ENCODE data around the gene FSCN2.
A peak's percentile ranks its signal among the peaks of the same experiment; 100 is the strongest.

Gene FSCN2

GRCh38 chr17:81500047-81500446 lies 28.1 kb upstream of the FSCN2 start:
- DNase-seq (ENCODE audit: extremely low read depth, low read depth): no peak
- H3K4me3 ChIP-seq (replicated peaks; ENCODE audit: low read depth, low read length): no peak overlapping the region
- TF ChIP-seq CTCF (IDR thresholded peaks at IDR 0.05; ENCODE audit: low read depth, low read length, missing control alignments): no peak

DNA sequence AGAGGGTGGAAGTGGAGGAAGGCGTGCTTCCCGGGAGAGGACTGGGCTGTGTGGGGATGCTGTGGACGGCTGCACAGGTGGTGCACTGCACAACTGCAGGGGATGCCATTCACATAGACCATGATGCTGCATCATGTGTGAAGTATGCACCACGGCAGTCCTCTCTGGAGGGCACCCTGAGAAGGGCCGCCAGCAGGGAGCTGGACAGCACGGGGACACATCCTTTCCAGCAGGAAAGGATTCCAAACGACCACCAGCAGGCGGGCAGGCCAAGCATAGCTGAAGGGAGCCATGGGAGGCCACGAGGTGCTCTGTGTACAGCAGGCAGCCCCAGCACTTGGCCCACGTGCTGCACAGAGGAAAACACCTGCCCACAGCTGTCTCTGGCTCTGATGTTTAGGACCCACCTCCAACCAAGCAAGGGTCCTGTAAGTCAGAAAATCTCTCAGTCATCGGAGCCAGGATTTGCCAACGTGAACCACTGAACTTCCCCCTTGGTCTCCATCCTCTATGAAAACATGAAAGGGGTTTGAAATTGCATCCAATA lies 25.6 kb upstream of the FSCN2 start:
- no peak for DNase-seq (ENCODE audit: extremely low read depth, low read depth)
- H3K4me3 ChIP-seq (replicated peaks; ENCODE audit: low read depth, low read length): no peak overlapping the region
- TF ChIP-seq CTCF (IDR thresholded peaks at IDR 0.05; ENCODE audit: low read depth, low read length, missing control alignments): no peak

GRCh38 chr17:81503619-81504018 lies 24.6 kb upstream of the FSCN2 start:
- no peak for DNase-seq (ENCODE audit: extremely low read depth, low read depth)
- TF ChIP-seq CTCF (IDR thresholded peaks at IDR 0.05; ENCODE audit: low read depth, low read length, missing control alignments): no peak

GRCh38 chr17:81508639-81509206 lies 19.5 kb upstream of the FSCN2 start:
- no peak for TF ChIP-seq CTCF (IDR thresholded peaks at IDR 0.05; ENCODE audit: low read depth, low read length, missing control alignments)
- no peak for DNase-seq (ENCODE audit: extremely low read depth, low read depth)
- H3K4me3 ChIP-seq (replicated peaks; ENCODE audit: low read depth, low read length): peak overlapping the region; percentile 69

More at GRCh38 chr17:81503619-81504018, 24.6 kb upstream of the FSCN2 start:
- H3K4me3 ChIP-seq (replicated peaks; ENCODE audit: low read depth, low read length): no peak overlapping the region

- H3K4me3 ChIP-seq (replicated peaks; ENCODE audit: low read depth, low read length): peak overlapping the region; percentile 69
- DNase-seq (ENCODE audit: extremely low read depth, low read depth): no peak
- TF ChIP-seq CTCF (IDR thresholded peaks at IDR 0.05; ENCODE audit: low read depth, low read length, missing control alignments): no peak
These were observed 18.8 kb upstream of the FSCN2 start for GRCh38 chr17:81509207-81509971.

DNA sequence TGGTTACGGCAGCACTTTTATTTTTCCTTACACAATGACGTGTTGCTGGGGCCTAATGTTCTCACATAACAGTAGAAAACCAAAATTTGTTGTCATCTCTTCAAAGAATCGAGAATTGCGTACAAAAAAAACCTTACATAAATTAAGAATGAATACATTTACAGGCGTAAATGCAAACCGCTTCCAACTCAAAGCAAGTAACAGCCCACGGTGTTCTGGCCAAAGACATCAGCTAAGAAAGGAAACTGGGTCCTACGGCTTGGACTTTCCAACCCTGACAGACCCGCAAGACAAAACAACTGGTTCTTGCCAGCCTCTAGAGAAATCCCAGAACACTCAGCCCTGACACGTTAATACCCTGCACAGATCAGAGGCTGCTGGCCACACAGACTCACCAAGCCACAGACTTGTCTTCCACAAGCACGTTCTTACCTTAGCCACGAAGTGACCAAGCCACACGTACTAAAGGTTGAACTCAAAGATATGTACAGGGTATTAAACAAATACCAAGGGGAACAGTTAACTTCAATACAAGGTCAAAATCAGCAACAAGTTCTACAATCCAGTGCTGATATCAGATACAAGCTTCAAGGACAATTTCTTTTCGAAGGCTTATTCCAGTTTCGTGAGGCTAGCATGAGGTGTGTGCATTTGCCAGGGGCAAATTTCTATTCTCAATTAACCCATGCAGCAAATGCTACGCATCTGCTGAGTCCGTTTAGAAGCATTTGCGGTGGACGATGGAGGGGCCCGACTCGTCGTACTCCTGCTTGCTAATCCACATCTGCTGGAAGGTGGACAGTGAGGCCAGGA lies 18.0 kb upstream of the FSCN2 start:
- peak overlapping the region; percentile 69 for H3K4me3 ChIP-seq (replicated peaks; ENCODE audit: low read depth, low read length)
- DNase-seq (ENCODE audit: extremely low read depth, low read depth): no peak
- no peak for TF ChIP-seq CTCF (IDR thresholded peaks at IDR 0.05; ENCODE audit: low read depth, low read length, missing control alignments)
